PC-3 (cell line): ENCODE results near the gene TANK. TPM values are rescaled to one million over a fixed set of nuclear protein-coding genes. Genes with fewer than 3 reads are reported as not detected.

Experiments
- ATAC-seq: fragments of 200-7000 bp; cut with Tn5 transposase; 2 replicates; pipeline ENCODE4 v1.9.1; 2020; ENCODE audit warnings: mild to moderate bottlenecking, moderate library complexity
- BruUV-seq: library from RNA; stranded (reverse); fragments of 400-500 nt; replicated peaks from 2 replicates; lab custom pipeline; 2021; lab: Mats Ljungman, UMichigan
- CTCF ChIA-PET: fragments of 300-600 bp; sonication (Branson Sonifier 250); formaldehyde crosslinking; loops from one replicate; lab custom pipeline; 2022; ENCODE audit warnings: antibody characterized with exemption; lab: Charles Lee
- POLR2A ChIA-PET: fragments of 300-600 bp; sonication (Branson Sonifier 250); formaldehyde crosslinking; loops from one replicate; lab custom pipeline; 2022; ENCODE audit warnings: antibody characterized with exemption; ENCODE audit not compliant: unreplicated experiment; lab: Charles Lee
- DNase-seq: peaks from one replicate; pipeline ENCODE4 v3.0.0-alpha.2; 2015
- H2AFZ ChIP-seq: fragments of 300-600 bp; sonication (generic); 2 replicates; pipeline ENCODE4 v1.6.0; 2016; ENCODE audit warnings: antibody characterized with exemption, low read length
- H3F3A ChIP-seq: fragments of 300-600 bp; sonication (generic); one replicate; pipeline ENCODE4 v1.6.0; 2017; ENCODE audit warnings: antibody characterized with exemption, low read length, control low read depth, mild to moderate bottlenecking; ENCODE audit not compliant: unreplicated experiment
- H3K27ac ChIP-seq: fragments of 300-600 bp; sonication (generic); 2 replicates; pipeline ENCODE4 v1.5.1; 2016; ENCODE audit warnings: mild to moderate bottlenecking, low read length
- H3K27me3 ChIP-seq: fragments of 300-600 bp; sonication (generic); 2 replicates; pipeline ENCODE4 v1.6.1; 2016; ENCODE audit warnings: low read length, mixed read lengths
- H3K36me3 ChIP-seq: fragments of 300-600 bp; sonication (generic); 2 replicates; pipeline ENCODE4 v1.6.1; 2016; ENCODE audit warnings: low read depth, mixed run types, low read length, mixed read lengths
- H3K4me1 ChIP-seq: fragments of 300-600 bp; sonication (generic); 2 replicates; pipeline ENCODE4 v1.5.1; 2016; ENCODE audit warnings: low read length; ENCODE audit not compliant: insufficient read depth
- H3K4me2 ChIP-seq: fragments of 300-600 bp; sonication (generic); 2 replicates; pipeline ENCODE4 v1.6.0; 2016; ENCODE audit warnings: low read length
- H3K4me3 ChIP-seq: fragments of 300-600 bp; sonication (generic); 2 replicates; pipeline ENCODE4 v1.5.1; 2016; ENCODE audit warnings: mild to moderate bottlenecking, low read length, mixed read lengths
- H3K79me2 ChIP-seq: fragments of 300-600 bp; sonication (generic); 2 replicates; pipeline ENCODE4 v1.6.1; 2017; ENCODE audit warnings: low read length, mixed read lengths
- H3K9ac ChIP-seq: fragments of 300-600 bp; sonication (generic); 2 replicates; pipeline ENCODE4 v1.6.0; 2016; ENCODE audit warnings: mild to moderate bottlenecking, low read length
- H3K9me2 ChIP-seq: fragments of 300-600 bp; sonication (generic); replicated peaks from 2 replicates; pipeline ENCODE4 v1.6.1; 2016; ENCODE audit warnings: mixed run types, low read length, mixed read lengths
- H3K9me3 ChIP-seq: fragments of 300-600 bp; sonication (generic); 2 replicates; pipeline ENCODE4 v1.6.1; 2016; ENCODE audit warnings: low read length, mixed read lengths
- H4K20me1 ChIP-seq: fragments of 300-600 bp; sonication (generic); 2 replicates; pipeline ENCODE4 v1.6.1; 2016; ENCODE audit warnings: low read length, mixed read lengths
- EZH2 ChIP-seq: fragments of 300-600 bp; sonication (generic); IDR thresholded peaks from one replicate; pipeline ENCODE4 v1.6.1; 2017; ENCODE audit warnings: antibody characterized with exemption, mild to moderate bottlenecking, low read length; ENCODE audit not compliant: unreplicated experiment
- EZH2phosphoT487 ChIP-seq: fragments of 300-600 bp; sonication (generic); IDR thresholded peaks from 2 replicates; pipeline ENCODE4 v1.6.1; 2018; ENCODE audit warnings: mild to moderate bottlenecking, antibody characterized with exemption, low read length, borderline replicate concordance
- intact Hi-C: fragments of 100-400 bp; cut with micrococcal nuclease; formaldehyde crosslinking; loops from 2 replicates; pipeline ENCODE4 v1.9.0; 2023
- total RNA-seq: library from RNA; depleted of rRNA; stranded (reverse); fragments of >200 nt; gene quantifications from 2 replicates; pipeline ENCODE4 v1.2.3, GENCODE V29; 2014
- TF ChIP-seq, protein P1 (sequence below): fragments of 300-600 bp; sonication (generic); conservative IDR thresholded peaks from 2 replicates; pipeline ENCODE4 v1.5.1; 2017; ENCODE audit warnings: antibody characterized with exemption, low read depth, mild to moderate bottlenecking, low read length

The TANK gene
- total RNA-seq, 1 experiment from 2014 or later, result 23.7 TPM

GRCh38 chr2:161172901-161173540 is 12.8 kb downstream of the TANK start:
- no peak overlapping the region for H3K4me2 ChIP-seq
- TF ChIP-seq, protein P1, sequence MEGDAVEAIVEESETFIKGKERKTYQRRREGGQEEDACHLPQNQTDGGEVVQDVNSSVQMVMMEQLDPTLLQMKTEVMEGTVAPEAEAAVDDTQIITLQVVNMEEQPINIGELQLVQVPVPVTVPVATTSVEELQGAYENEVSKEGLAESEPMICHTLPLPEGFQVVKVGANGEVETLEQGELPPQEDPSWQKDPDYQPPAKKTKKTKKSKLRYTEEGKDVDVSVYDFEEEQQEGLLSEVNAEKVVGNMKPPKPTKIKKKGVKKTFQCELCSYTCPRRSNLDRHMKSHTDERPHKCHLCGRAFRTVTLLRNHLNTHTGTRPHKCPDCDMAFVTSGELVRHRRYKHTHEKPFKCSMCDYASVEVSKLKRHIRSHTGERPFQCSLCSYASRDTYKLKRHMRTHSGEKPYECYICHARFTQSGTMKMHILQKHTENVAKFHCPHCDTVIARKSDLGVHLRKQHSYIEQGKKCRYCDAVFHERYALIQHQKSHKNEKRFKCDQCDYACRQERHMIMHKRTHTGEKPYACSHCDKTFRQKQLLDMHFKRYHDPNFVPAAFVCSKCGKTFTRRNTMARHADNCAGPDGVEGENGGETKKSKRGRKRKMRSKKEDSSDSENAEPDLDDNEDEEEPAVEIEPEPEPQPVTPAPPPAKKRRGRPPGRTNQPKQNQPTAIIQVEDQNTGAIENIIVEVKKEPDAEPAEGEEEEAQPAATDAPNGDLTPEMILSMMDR, result no peak
- TF ChIP-seq EZH2phosphoT487, result no peak
- TF ChIP-seq EZH2, result no peak
- ChIA-PET CTCF (no interaction called here), POLR2A (no interaction called here)
- no peaks in the 10 kb centered on the region for H3K36me3 ChIP-seq
- H3K79me2 ChIP-seq, result no peaks in the 10 kb centered on the region
- no peak overlapping the region for H2AFZ ChIP-seq
- no peak overlapping the region for H3K27ac ChIP-seq
- H3K9me3 ChIP-seq, result no peaks in the 10 kb centered on the region
- H3K27me3 ChIP-seq, result no peaks in the 10 kb centered on the region
- DNase-seq (no peak), ATAC-seq (no peak)
- H4K20me1 ChIP-seq, result no peaks in the 10 kb centered on the region
- intact Hi-C loops, result no loop called here
- H3K9me2 ChIP-seq, result no peaks in the 10 kb centered on the region
- BruUV-seq, result no TSS peak
- H3K4me3 ChIP-seq, result no peak overlapping the region
- H3F3A ChIP-seq, result no peaks in the 10 kb centered on the region
- H3K9ac ChIP-seq, result no peak overlapping the region
- H3K4me1 ChIP-seq, result no peaks in the 10 kb centered on the region

DNA sequence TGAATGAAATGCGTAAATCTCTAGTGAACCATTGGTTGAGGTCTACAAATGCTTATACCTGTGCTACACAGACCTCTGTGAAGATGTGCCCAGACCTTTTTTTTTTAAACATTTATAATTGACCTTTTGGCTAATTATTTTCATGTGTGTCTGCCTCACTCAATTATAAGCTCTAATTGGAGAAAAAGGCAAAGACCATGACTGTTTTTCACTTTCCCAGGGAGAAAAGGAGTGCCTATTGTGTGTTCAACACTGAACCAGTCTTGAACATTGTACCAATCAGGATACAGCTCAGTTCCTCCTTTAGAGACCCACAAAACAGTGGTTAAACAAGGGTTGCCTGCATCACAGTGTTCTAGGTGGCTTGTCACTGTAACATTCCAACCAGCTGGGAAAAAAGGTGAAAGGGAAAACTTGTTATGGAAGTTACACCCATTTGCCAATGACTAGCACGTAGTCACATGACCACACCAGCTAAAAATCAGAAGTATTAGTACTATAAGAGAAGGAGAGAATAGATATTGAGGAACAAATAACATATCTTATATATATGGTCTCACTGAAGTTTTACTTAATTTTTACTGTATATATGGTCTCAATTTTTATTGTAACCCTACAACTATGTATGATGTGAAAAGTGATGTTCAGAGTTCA is 13.4 kb downstream of the TANK start:
- no TSS peak for BruUV-seq
- no peaks in the 10 kb centered on the region for H3F3A ChIP-seq
- H3K9me3 ChIP-seq, result no peaks in the 10 kb centered on the region
- no peaks in the 10 kb centered on the region for H3K27me3 ChIP-seq
- no peak overlapping the region for H3K27ac ChIP-seq
- H3K79me2 ChIP-seq, result no peaks in the 10 kb centered on the region
- POLR2A ChIA-PET, result no interaction called here
- H3K4me3 ChIP-seq, result no peak overlapping the region
- H3K4me1 ChIP-seq, result no peaks in the 10 kb centered on the region
- CTCF ChIA-PET, result no interaction called here
- ATAC-seq, result no peak
- no peak overlapping the region for H2AFZ ChIP-seq
- H4K20me1 ChIP-seq, result no peaks in the 10 kb centered on the region
- intact Hi-C loops, result no loop called here
- no peak overlapping the region for H3K4me2 ChIP-seq
- H3K9me2 ChIP-seq, result no peaks in the 10 kb centered on the region
- H3K9ac ChIP-seq, result no peak overlapping the region
- no peak for DNase-seq
- no peaks in the 10 kb centered on the region for H3K36me3 ChIP-seq
- no peak for TF ChIP-seq EZH2phosphoT487
- no peak for TF ChIP-seq EZH2
- TF ChIP-seq, protein P1, result no peak

GRCh38 chr2:161177969-161178368 is 17.7 kb downstream of the TANK start:
- Histone ChIP-seq H3K9me3 (no peaks in the 10 kb centered on the region), H3K36me3 (peaks cover 13% of the 10 kb centered on the region; the same call in 1 of the 2 replicates), H3F3A (no peaks in the 10 kb centered on the region), H4K20me1 (no peaks in the 10 kb centered on the region), H2AFZ (no peak overlapping the region), H3K27ac (no peak overlapping the region), H3K79me2 (no peaks in the 10 kb centered on the region), H3K9ac (no peak overlapping the region), H3K9me2 (no peaks in the 10 kb centered on the region), H3K27me3 (no peaks in the 10 kb centered on the region), H3K4me3 (no peak overlapping the region), H3K4me2 (no peak overlapping the region), H3K4me1 (no peaks in the 10 kb centered on the region)
- BruUV-seq, result no TSS peak
- intact Hi-C loops, result no loop called here
- DNase-seq (no peak), ATAC-seq (no peak)
- CTCF ChIA-PET, result no interaction called here
- TF ChIP-seq EZH2, result no peak
- TF ChIP-seq, protein P1, result no peak
- no peak for TF ChIP-seq EZH2phosphoT487
- POLR2A ChIA-PET, result no interaction called here
